Esophagus muscularis mucosa (tissue), 4 donors: ENCODE results near the gene CEBPG. TPM values are rescaled to one million over a fixed set of nuclear protein-coding genes. Genes with fewer than 3 reads are reported as not detected.

Experiments
- DNase-seq: peaks from one replicate; pipeline ENCODE4 v3.0.0-alpha.2; 2017; ENCODE audit errors: extremely low spot score
- H3K27ac ChIP-seq, 4 donors: fragments of 200-600 bp; sonication (generic); replicated peaks in 1 of 4; 1 replicate in 3 of 4; 2 replicates in 1 of 4; pipeline ENCODE4 v1.5.1; 2016 to 2019; ENCODE audit warnings: mild to moderate bottlenecking in 1 of 4
- H3K27me3 ChIP-seq, 4 donors: fragments of 200-600 bp; sonication (generic); one replicate each; pipeline versions ENCODE4 v1.5.1 to v1.6.0; 2016 to 2019
- H3K36me3 ChIP-seq, 4 donors: fragments of 200-600 bp; sonication (generic); one replicate each; pipeline ENCODE4 v1.5.1; 2016 to 2019
- H3K4me1 ChIP-seq, 4 donors: fragments of 200-600 bp; sonication (generic); one replicate each; pipeline ENCODE4 v1.5.1; 2016 to 2019
- H3K4me3 ChIP-seq, 4 donors: fragments of 200-600 bp; sonication (generic); 1 replicate in 2 of 4; 2 replicates in 2 of 4; pipeline ENCODE4 v1.5.1; 2016 to 2019; ENCODE audit warnings: mild to moderate bottlenecking in 4 of 4, moderate library complexity in 1 of 4
- H3K9me3 ChIP-seq, 4 donors: fragments of 200-600 bp; sonication (generic); 1 replicate in 3 of 4; 2 replicates in 1 of 4; pipeline ENCODE4 v1.5.1; 2016 to 2019
- CTCF ChIP-seq, 3 experiments: fragments of 200-600 bp in 2 of 3; fragments of 450-650 bp in 1 of 3; sonication (generic) in 2 of 3; IDR thresholded peaks; one replicate each; pipeline ENCODE4 v1.5.1; 2017 to 2019; ENCODE audit warnings: antibody characterized with exemption in 3 of 3, mild to moderate bottlenecking in 2 of 3, moderate library complexity in 1 of 3
- EP300 ChIP-seq: sonication (generic); formaldehyde crosslinking; IDR thresholded peaks from one replicate; pipeline ENCODE4 v1.6.1; 2017; ENCODE audit warnings: antibody characterized with exemption
- POLR2A ChIP-seq: fragments of 450-650 bp; IDR thresholded peaks from one replicate; pipeline ENCODE4 v1.6.1; 2017; ENCODE audit warnings: antibody characterized with exemption, moderate library complexity, mild to moderate bottlenecking, low read depth
- POLR2AphosphoS5 ChIP-seq, 2 donors: sonication (generic); formaldehyde crosslinking; IDR thresholded peaks; one replicate each; pipeline ENCODE4 v1.6.1; 2017; ENCODE audit warnings: antibody characterized with exemption in 2 of 2
- WGBS: methylation state at CpG from one replicate; pipeline ENCODE4 v1.1.5; 2018; 5-methylcytosine and 5-hydroxymethylcytosine counted together
- intact Hi-C: fragments of 100-400 bp; cut with DNase I; formaldehyde crosslinking; loops from one replicate; pipeline ENCODE4 v1.15.1; 2023
- total RNA-seq, 4 donors: library from RNA; depleted of rRNA; stranded (reverse); fragments of >200 nt; gene quantifications; one replicate each; pipeline versions ENCODE4 v1.1.0 to v1.2.1, GENCODE V29; 2016

Gene CEBPG
- total RNA-seq, 4 donors from 2014 or later = 23.1 to 30.3 (median 28.5) TPM

GRCh38 chr19:33365691-33366090, 7.8 kb upstream of the CEBPG start:
- H3K36me3 ChIP-seq = no peaks in the 10 kb centered on the region
- intact Hi-C loops = no loop called here
- TF ChIP-seq POLR2AphosphoS5 (IDR thresholded peaks at IDR 0.05) (no peak), EP300 (no peak), POLR2A (no peak), CTCF (IDR thresholded peaks at IDR 0.05) (no peak)
- no peak for DNase-seq
- no peaks in the 10 kb centered on the region for H3K27me3 ChIP-seq
- no peaks in the 10 kb centered on the region for H3K9me3 ChIP-seq
- no peak overlapping the region for H3K4me3 ChIP-seq
- 84% methylated on average over 7 of the region's 7 CpGs for WGBS
- no peaks in the 10 kb centered on the region for H3K4me1 ChIP-seq
- H3K27ac ChIP-seq = no peak overlapping the region

- no peaks in the 10 kb centered on the region for H3K9me3 ChIP-seq
- intact Hi-C loops = no loop called here
- H3K36me3 ChIP-seq = no peaks in the 10 kb centered on the region
- no peak overlapping the region for H3K4me3 ChIP-seq
- TF ChIP-seq POLR2A (no peak), POLR2AphosphoS5 (IDR thresholded peaks at IDR 0.05) (no peak), EP300 (no peak), CTCF (IDR thresholded peaks at IDR 0.05) (no peak)
- 85% methylated on average over 6 of the region's 6 CpGs for WGBS
- H3K27me3 ChIP-seq = no peaks in the 10 kb centered on the region
- no peaks in the 10 kb centered on the region for H3K4me1 ChIP-seq
- no peak for DNase-seq
- H3K27ac ChIP-seq = no peak overlapping the region
Observed at GRCh38 chr19:33366127-33366526, 7.4 kb upstream of the CEBPG start.

GRCh38 chr19:33366897-33367296, 6.6 kb upstream of the CEBPG start:
- H3K9me3 ChIP-seq = no peaks in the 10 kb centered on the region
- no peak overlapping the region for H3K27ac ChIP-seq
- intact Hi-C loops = no loop called here
- TF ChIP-seq POLR2A (no peak), POLR2AphosphoS5 (IDR thresholded peaks at IDR 0.05) (no peak), CTCF (IDR thresholded peaks at IDR 0.05) (no peak), EP300 (no peak)
- H3K36me3 ChIP-seq = no peaks in the 10 kb centered on the region
- no peak overlapping the region for H3K4me3 ChIP-seq
- H3K27me3 ChIP-seq = no peaks in the 10 kb centered on the region
- H3K4me1 ChIP-seq = no peaks in the 10 kb centered on the region
- DNase-seq = no peak
- 92% methylated on average over 5 of the region's 5 CpGs for WGBS

- Histone ChIP-seq H3K4me1 (peaks cover 0 to 6% (median 2%) of the 10 kb centered on the region in 4 donors), H3K36me3 (no peaks in the 10 kb centered on the region), H3K4me3 (no peak overlapping the region), H3K27ac (no peak overlapping the region), H3K9me3 (no peaks in the 10 kb centered on the region), H3K27me3 (no peaks in the 10 kb centered on the region)
- intact Hi-C loops = no loop called here
- no peak for TF ChIP-seq POLR2AphosphoS5 (IDR thresholded peaks at IDR 0.05)
- no peak for TF ChIP-seq EP300
- TF ChIP-seq POLR2A = no peak
- no peak for TF ChIP-seq CTCF (IDR thresholded peaks at IDR 0.05)
- 81% methylated on average over 5 of the region's 5 CpGs for WGBS
- DNase-seq = no peak
Observed at GRCh38 chr19:33368074-33368864, 5.2 kb upstream of the CEBPG start.
